Duodenal mucosa (tissue), 2 donors: ENCODE results near the gene LRRFIP1.

ENCODE experiments used
- H3K27ac ChIP-seq: one replicate; pipeline ENCODE4 v1.7.0; 2013; ENCODE audit warnings: low read depth, low read length
- H3K27me3 ChIP-seq, 2 donors: one replicate each; pipeline ENCODE4 v1.7.0; 2013; ENCODE audit warnings: low read length in 2 of 2, control low read depth in 1 of 2; ENCODE audit not compliant: insufficient read depth in 2 of 2, control insufficient read depth in 1 of 2
- H3K36me3 ChIP-seq, 2 donors: one replicate each; pipeline ENCODE4 v1.7.0; 2013; ENCODE audit warnings: low read length in 2 of 2, control low read depth in 1 of 2; ENCODE audit not compliant: insufficient read depth in 2 of 2, control insufficient read depth in 1 of 2
- H3K4me1 ChIP-seq, 2 donors: one replicate each; pipeline ENCODE4 v1.7.0; 2013; ENCODE audit warnings: low read length in 2 of 2, control low read depth in 1 of 2; ENCODE audit not compliant: insufficient read depth in 2 of 2, control insufficient read depth in 1 of 2
- H3K4me3 ChIP-seq, 2 donors: one replicate each; pipeline ENCODE4 v1.7.0; 2013; ENCODE audit warnings: low read length in 2 of 2, low read depth in 1 of 2
- H3K9ac ChIP-seq, 2 donors: one replicate each; pipeline ENCODE4 v1.7.0; 2013; ENCODE audit warnings: low read length in 2 of 2, low read depth in 1 of 2
- H3K9me3 ChIP-seq, 2 donors: one replicate each; pipeline ENCODE4 v1.7.0; 2013; ENCODE audit warnings: low read length in 2 of 2, control low read depth in 1 of 2; ENCODE audit not compliant: control insufficient read depth in 1 of 2

LRRFIP1 gene

DNA sequence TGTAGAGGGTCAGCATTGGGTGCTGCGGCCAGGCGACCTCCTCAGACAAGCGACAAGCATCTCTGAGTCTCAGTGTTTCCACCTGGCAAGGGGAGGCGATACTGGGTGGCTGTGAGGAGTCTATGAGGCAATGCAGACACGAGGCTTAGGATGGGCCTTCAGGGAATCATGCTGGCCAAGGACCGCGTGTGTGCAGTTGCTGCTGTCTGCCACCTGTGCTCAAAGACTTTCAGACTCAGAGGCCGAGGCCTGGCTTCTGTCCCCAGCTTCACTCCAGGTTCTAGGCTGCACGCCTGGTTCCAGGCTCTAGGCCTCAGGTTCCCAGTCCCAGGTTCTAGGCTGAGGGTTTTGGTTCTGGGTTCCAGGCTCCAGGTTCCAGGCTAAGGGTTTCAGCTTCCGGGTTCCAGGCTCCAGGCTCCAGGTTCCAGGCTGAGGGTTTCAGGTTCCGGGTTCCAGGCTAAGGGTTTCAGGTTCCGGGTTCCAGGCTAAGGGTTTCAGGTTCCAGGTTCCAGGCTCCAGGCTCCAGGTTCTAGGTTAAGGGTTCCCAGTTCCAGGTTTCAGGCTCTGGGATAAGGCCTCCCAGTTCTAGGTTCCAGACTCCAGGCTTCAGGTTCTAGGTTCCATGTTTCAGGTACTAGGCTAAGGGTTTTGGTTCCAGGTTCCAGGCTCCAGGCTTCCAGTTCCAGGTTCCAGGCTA, 14.8 kb downstream of the LRRFIP1 start:
- H3K4me3 ChIP-seq: no peak overlapping the region
- H3K36me3 ChIP-seq: no peaks in the 10 kb centered on the region
- no peak overlapping the region for H3K9ac ChIP-seq
- no peaks in the 10 kb centered on the region for H3K9me3 ChIP-seq
- H3K27me3 ChIP-seq: no peaks in the 10 kb centered on the region
- no peaks in the 10 kb centered on the region for H3K4me1 ChIP-seq
- H3K27ac ChIP-seq: no peak overlapping the region

DNA sequence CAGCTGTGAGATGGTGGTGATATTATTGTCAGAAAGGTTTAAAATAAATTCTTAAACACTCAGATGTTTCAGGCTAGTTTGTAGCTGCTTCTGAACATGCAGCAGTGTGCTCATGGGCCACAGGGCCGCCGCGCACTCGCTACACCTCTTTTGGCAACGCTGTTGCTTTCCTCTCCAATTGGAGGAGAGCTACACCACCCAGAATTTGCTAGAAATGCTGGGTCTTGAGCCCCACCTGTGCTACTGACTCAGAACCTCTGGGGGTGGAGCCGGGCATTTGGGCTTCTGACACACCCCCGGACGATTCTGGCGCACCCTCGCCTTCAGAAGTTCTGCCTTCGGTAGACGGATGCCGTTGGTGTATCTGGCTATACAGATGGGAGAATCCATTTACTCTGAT, 15.7 kb downstream of the LRRFIP1 start:
- no peak overlapping the region for H3K27ac ChIP-seq

DNA sequence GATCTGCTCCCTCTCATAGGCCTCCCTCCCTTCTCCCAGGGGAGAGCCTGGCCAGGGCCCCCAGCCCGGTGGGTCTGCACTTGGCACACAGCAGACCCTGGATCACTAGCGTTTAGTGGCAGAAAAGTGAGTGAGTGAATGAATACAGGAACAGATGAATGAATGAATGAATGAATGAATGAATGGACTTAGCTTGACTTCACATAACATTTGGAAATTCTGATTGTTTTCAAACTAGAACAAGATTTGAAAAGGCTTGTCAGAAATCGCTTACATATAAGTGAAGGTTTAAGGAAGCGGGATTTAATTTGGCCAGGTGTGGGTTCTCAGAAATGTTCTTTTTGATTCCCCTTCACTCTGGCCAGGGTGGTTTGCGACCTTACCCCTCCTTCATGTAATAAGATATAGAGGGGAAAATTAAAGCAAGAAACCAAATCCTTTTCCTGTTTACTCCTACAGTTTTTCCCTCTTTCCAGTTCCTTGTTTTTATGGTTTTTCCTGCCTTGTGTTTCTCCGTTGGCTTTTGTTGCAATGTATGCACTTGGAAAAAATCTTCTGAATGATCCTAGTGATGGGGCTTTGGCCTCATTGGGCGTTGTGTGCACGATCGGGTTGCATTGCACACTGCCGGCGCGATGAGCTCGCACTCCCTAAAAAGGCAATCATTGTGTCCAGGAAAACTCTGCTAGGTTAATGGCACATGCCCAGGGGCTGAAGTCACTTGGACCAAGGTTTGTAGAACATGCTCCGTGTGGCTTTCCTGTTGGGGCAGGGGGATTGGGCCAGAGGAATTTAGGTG, 16.4 kb downstream of the LRRFIP1 start:
- no peaks in the 10 kb centered on the region for H3K4me1 ChIP-seq

More for the DNA sequence above, 15.7 kb downstream of the LRRFIP1 start:
- Histone ChIP-seq H3K9me3 (no peaks in the 10 kb centered on the region), H3K4me3 (no peak overlapping the region), H3K4me1 (no peaks in the 10 kb centered on the region), H3K9ac (no peak overlapping the region), H3K27me3 (no peaks in the 10 kb centered on the region), H3K36me3 (no peaks in the 10 kb centered on the region)

DNA sequence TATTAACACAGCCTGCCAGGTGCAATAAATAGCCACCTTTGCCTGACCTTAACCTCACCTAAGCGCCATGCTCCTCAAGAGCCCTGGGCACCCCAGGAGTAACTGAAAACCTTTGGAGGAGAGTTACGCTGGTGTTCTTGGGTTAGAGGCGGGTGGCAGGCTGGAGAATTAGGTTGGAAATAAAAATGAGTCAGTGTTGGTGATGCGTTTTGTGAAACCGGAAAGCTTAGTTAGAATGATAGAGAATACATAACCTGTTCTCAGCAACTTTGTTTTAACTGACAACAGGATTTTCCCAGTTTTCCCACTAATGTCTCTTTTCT, 17.0 kb downstream of the LRRFIP1 start:
- Histone ChIP-seq H3K9me3 (no peaks in the 10 kb centered on the region), H3K27ac (no peak overlapping the region), H3K36me3 (no peaks in the 10 kb centered on the region)

More for the DNA sequence above, 16.4 kb downstream of the LRRFIP1 start:
- Histone ChIP-seq H3K9ac (no peak overlapping the region), H3K27ac (no peak overlapping the region), H3K4me3 (no peak overlapping the region), H3K9me3 (no peaks in the 10 kb centered on the region), H3K36me3 (no peaks in the 10 kb centered on the region), H3K27me3 (no peaks in the 10 kb centered on the region)

DNA sequence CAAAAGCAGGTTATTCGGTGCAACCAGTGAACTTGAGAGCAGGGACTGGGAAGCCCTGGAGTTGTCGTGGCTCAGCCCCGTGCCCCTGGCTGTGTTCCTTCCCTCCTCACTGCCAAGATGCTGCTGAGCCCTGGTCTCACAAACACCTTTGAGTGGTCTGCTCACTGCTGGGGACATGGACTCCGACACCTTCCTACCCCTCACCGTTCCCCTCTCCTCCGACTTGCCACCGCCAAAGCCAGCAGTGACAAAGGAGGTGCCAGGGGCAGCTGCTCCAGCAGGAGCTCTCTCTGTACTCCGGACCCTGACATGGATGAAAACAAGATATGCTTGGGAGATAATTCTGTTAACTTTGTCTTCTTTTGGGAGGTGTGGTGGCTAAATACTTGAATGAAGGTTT, 17.9 kb downstream of the LRRFIP1 start:
- no peak overlapping the region for H3K9ac ChIP-seq

More for the DNA sequence above, 17.0 kb downstream of the LRRFIP1 start:
- Histone ChIP-seq H3K4me3 (no peak overlapping the region), H3K9ac (no peak overlapping the region), H3K27me3 (no peaks in the 10 kb centered on the region), H3K4me1 (no peaks in the 10 kb centered on the region)

DNA sequence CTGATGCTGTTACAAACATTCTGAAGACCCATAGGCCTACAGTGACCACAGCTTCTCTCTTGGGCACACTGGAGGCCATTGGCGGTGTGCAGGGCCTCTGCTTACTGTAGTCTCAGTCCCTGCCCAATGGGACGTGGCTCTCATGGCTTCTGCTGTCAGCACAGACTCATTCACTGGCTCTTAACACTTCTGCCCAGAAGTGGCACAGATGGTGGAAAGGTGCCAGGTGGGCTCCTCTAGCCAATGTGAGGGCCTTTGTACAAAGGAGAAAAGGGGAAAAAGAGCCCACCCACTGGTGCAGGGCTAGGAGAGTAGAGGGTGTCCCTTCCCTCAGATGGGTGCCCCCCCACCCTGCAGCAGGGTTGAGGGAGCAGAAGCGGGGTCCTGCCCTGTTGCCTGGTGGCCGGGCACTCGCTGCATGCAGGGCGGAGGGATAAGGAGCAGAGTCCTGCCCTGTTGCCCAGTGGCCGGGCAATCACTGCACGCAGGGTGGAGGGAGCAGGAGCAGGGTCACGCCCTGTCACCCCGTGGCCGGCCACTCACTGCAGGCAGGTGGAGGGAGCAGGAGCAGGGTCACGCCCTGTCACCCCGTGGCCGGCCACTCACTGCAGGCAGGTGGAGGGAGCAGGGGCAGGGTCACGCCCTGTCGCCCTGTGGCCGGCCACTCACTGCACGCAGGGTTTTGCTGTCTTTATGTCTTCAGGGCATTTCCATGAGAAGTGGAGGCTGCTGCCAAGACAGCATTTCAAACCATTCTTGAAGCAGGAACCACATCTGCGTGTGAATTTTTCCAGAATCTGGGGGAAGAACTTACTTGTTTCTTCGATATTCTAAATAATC, 20.0 kb downstream of the LRRFIP1 start:
- Histone ChIP-seq H3K27me3 (no peaks in the 10 kb centered on the region), H3K36me3 (no peaks in the 10 kb centered on the region), H3K4me3 (no peak overlapping the region), H3K4me1 (no peaks in the 10 kb centered on the region), H3K27ac (no peak overlapping the region), H3K9me3 (peaks cover 0 to 2% of the 10 kb centered on the region in 2 donors), H3K9ac (no peak overlapping the region)

More for the DNA sequence above, 17.9 kb downstream of the LRRFIP1 start:
- Histone ChIP-seq H3K36me3 (no peaks in the 10 kb centered on the region), H3K27ac (no peak overlapping the region), H3K9me3 (no peaks in the 10 kb centered on the region), H3K27me3 (no peaks in the 10 kb centered on the region), H3K4me1 (no peaks in the 10 kb centered on the region), H3K4me3 (no peak overlapping the region)

DNA sequence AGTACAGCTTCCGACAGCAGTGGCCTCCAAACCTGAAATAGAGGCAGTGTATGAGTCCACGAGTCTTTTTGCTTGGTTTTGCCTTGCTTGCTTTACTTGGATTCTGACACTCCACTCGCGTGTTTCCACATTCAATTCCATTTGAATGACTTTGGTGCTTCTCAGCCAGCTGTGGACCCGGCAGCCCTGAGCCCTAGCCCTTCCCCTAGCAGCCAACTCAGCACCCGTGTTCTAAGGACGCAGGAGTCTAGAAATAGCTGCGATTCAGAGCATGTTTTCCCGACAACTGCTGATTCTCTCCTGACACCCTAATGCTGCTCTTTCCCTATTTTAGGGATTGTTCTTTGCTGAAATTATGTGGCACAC, 20.6 kb downstream of the LRRFIP1 start:
- Histone ChIP-seq H3K36me3 (no peaks in the 10 kb centered on the region), H3K27me3 (no peaks in the 10 kb centered on the region), H3K9me3 (peaks cover 0 to 4% of the 10 kb centered on the region in 2 donors), H3K27ac (no peak overlapping the region), H3K9ac (no peak overlapping the region), H3K4me3 (no peak overlapping the region), H3K4me1 (no peaks in the 10 kb centered on the region)

DNA sequence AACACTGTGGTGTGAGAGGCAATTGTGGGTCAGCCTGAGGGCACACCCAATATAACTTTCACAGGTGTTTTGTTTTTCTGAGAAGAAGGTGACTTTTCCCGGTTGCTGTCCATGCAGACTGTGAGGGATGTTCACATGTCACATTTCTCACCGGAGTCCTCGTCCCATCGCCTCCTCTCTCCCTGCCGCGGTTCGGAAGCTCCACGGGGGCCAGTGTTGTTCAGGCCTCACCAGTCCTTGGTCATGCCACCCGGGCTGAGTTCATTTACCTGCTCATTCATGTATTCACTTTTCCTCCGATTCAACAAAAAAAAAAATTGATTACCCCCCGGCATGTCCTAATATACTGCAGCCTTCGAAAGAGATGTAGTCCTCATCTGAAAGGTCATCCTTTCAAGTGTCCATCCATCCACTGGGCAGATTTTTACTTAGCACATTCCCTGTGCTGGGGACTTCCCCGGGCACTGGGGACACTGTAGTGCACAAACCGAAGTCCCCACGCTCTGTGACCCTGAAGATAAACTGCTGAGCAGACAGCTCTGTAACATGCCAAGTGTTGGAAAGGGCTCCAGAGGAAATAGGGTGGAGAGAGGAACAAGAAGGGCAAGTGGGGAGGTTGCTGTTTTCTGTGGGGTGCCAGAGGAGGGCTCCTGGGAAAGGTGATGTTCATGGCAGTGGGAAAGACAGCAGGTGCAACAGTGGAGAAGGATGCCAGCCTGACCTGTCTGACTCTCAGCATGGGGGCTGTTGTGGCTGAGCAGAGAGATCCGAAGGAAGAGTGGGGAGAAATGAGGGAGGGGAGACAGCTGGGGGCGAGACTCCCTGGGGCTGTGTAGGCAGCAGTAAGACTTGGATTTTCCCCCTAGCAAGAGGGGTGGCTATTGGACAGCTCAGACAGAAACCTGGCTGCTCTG, 22.4 kb downstream of the LRRFIP1 start:
- Histone ChIP-seq H3K27me3 (no peaks in the 10 kb centered on the region), H3K9me3 (peaks cover 0 to 4% of the 10 kb centered on the region in 2 donors), H3K27ac (no peak overlapping the region), H3K4me3 (no peak overlapping the region), H3K36me3 (no peaks in the 10 kb centered on the region), H3K4me1 (no peaks in the 10 kb centered on the region), H3K9ac (no peak overlapping the region)

DNA sequence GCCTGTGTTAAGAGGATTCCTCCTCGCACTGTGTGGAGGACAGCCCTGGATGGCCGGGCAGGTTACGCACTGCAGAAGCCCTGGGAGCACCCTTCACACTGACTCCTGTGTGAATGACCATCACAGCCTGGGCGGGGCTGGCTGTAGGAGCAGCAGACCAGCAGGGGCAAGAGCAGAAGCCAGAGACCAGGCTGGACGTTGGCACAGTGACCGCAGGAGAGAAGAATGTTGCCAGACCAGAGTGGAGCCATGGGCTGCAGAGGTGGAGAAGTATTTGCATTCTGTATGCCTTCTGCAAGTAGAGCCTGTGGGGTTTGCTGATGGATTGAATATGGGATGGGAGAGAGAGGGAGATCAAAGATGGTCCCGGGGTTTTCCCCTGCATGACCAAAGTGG, 23.1 kb downstream of the LRRFIP1 start:
- H3K9me3 ChIP-seq: peaks cover 0 to 4% of the 10 kb centered on the region in 2 donors
- H3K4me1 ChIP-seq: no peaks in the 10 kb centered on the region
- H3K36me3 ChIP-seq: no peaks in the 10 kb centered on the region
- no peak overlapping the region for H3K9ac ChIP-seq
- H3K27ac ChIP-seq: no peak overlapping the region
- H3K27me3 ChIP-seq: no peaks in the 10 kb centered on the region
- no peak overlapping the region for H3K4me3 ChIP-seq
